WERI-Rb-1 (cell line): ENCODE measurements around the gene MRPL20.
"Not testable (repeated sequence)": the region's sequence is repeated elsewhere in the genome, so short reads cannot be mapped to it uniquely, and the experiment has no call there.

Experiments
- DNase-seq: peaks from one replicate; pipeline ENCODE4 v3.0.0-alpha.2; 2020
- H3K27ac ChIP-seq: fragments of 250-450 bp; sonication (Bioruptor Pico); 2 replicates; pipeline ENCODE4 v1.5.1; 2020; ENCODE audit warnings: mild to moderate bottlenecking, moderate library complexity
- H3K27me3 ChIP-seq: fragments of 250-450 bp; sonication (Bioruptor Pico); 2 replicates; pipeline ENCODE4 v1.5.1; 2021; ENCODE audit warnings: mild to moderate bottlenecking, low read depth, moderate library complexity; ENCODE audit not compliant: insufficient read depth, severe bottlenecking
- H3K36me3 ChIP-seq: fragments of 250-450 bp; sonication (Bioruptor Pico); 2 replicates; pipeline ENCODE4 v1.5.1; 2020; ENCODE audit warnings: mild to moderate bottlenecking, moderate library complexity
- H3K4me3 ChIP-seq: 2 replicates; pipeline ENCODE4 v1.5.1; 2011; ENCODE audit warnings: low read depth, mild to moderate bottlenecking, control low read depth, low read length
- H3K9me3 ChIP-seq: fragments of 250-450 bp; sonication (Bioruptor Pico); 2 replicates; pipeline ENCODE4 v1.5.1; 2021; ENCODE audit warnings: mild to moderate bottlenecking, moderate library complexity; ENCODE audit not compliant: severe bottlenecking
- TF ChIP-seq, protein P1 (sequence below): IDR thresholded peaks from 2 replicates; pipeline ENCODE4 v1.5.1; 2011; ENCODE audit warnings: low read depth, mild to moderate bottlenecking, control low read depth, inconsistent platforms, low read length

Gene MRPL20

DNA sequence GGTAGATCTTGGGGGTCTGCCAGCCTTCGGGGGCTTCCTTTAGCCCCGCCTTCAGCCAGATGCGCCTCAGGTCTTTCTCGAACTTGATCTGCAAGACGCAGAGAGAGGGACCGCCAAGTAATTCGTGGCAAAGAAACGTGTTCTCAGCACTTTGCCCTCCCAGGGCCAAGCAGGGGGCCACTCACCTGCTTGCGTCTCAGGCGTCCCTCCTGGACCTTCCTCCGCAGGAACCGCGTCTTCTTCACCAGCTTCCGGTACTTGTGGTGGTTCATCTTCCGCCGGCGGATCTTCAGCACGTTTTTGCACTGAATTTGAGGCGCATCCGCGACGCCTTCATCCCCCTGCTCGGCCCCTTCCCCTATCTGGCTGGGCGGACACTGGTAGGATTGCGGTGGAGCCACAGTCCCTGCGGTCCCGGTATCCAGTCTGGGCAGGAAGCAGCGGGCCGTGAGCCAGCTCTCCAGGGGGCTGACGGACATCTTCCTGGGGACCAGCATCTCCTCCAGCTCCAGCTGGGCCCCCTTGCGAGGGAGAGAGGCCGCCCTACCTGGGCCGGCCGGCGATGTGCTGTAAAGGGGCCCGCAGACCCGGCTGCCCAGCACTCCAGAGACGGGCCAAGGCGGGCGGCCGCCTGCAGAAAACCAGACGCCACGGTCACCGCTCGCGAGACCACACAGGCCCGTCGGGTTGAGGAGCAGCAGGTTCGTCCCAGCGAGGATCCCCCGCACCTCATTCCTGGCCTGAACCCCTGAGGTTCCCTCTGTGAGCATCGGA lies 33.1 kb downstream of the MRPL20 start:
- Histone ChIP-seq H3K27me3 (no peaks in the 10 kb centered on the region), H3K27ac (peak overlapping the region; percentile 92), H3K4me3 (peak overlapping the region; percentile 93), H3K36me3 (peaks cover 39% of the 10 kb centered on the region), H3K9me3 (no peaks in the 10 kb centered on the region)
- TF ChIP-seq, protein P1, sequence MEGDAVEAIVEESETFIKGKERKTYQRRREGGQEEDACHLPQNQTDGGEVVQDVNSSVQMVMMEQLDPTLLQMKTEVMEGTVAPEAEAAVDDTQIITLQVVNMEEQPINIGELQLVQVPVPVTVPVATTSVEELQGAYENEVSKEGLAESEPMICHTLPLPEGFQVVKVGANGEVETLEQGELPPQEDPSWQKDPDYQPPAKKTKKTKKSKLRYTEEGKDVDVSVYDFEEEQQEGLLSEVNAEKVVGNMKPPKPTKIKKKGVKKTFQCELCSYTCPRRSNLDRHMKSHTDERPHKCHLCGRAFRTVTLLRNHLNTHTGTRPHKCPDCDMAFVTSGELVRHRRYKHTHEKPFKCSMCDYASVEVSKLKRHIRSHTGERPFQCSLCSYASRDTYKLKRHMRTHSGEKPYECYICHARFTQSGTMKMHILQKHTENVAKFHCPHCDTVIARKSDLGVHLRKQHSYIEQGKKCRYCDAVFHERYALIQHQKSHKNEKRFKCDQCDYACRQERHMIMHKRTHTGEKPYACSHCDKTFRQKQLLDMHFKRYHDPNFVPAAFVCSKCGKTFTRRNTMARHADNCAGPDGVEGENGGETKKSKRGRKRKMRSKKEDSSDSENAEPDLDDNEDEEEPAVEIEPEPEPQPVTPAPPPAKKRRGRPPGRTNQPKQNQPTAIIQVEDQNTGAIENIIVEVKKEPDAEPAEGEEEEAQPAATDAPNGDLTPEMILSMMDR: no peak
- DNase-seq: no peak

DNA sequence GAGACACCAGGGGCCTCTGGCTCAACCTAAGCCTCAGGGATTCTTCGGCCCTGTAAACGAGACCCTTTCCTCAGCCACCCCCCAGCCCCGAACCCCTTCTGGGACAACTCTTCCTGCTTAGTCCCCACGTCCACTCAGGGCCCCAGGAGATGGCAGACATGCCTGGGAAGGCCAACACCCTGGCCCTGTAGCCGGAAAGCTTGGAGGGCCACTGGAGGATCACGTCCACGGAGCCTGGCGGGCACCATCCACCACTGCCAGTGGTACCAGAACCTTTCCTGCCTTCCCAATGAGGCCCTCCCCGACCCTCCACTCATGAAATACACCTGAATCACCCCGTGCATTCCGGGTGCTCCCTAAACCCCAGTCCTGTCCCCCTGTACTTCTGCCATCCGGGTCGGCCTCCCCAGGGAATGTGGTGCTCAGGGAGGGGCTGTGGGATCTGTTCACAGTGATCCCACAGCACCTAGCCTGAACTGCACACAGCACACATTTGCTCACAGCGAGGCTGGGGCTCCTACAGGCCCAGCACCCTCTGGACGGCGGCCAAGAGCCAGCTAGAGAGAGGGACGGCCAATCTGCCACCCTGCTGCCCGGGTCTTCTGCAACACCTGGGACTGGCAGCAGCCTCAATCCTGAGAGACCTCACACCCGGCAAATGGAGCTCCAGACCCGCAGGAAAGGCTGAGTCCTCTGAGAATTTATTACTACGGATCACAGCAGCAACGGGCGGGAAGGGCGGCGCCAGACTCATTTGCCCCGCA lies 33.9 kb downstream of the MRPL20 start:
- H3K27me3 ChIP-seq: no peaks in the 10 kb centered on the region
- no peak overlapping the region for H3K4me3 ChIP-seq
- no peaks in the 10 kb centered on the region for H3K9me3 ChIP-seq
- TF ChIP-seq, protein P1: no peak
- peaks cover 39% of the 10 kb centered on the region for H3K36me3 ChIP-seq
- DNase-seq: no peak
- no peak overlapping the region for H3K27ac ChIP-seq

DNA sequence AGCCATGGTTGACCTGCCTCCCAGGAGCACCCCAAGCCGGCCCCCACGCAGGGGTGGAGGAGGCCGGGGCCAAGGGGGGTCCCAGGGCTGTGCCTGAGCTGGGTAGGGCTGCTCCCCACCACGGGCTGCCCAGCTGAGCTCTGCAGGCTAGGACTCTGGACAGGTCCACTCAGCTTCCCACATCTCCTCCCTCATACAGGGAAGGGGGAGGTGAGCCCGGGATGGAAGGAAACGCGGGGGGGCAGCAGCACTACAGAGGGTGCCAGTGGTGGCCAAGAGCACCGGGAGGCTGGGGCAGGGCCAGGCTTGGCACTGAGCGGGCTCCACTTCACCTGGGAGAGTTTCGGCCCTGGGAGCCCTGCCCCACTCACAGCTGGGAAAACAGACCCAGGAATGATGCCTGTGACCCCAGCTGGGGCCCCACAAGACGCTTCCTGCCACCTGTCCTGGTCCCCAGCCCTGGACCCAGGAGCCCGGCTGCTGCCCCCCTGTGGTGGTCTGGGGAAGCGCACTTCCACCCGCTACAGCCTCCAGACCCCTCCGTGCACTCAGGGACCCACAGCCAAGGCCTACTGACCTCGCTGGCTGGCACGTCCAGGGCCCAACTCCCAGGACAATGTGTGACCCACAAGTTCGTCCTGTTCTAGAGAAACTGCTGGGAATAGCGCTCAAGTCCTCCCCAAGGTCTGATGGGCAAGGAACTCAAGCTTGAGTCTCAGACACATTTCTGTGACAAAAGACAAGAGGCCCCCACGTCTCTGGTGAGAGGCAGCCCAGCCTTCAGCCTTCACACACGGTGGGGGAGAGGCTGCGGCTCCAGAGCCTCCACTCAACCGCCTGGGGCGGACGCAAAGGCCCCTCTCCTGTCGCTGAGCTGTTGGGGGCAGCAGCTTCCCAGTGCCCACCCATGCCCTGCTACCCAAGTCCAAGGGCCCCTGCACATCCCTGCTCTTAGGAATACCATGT lies 35.1 kb downstream of the MRPL20 start:
- Histone ChIP-seq H3K27me3 (no peaks in the 10 kb centered on the region), H3K4me3 (no peak overlapping the region), H3K9me3 (peaks cover 4% of the 10 kb centered on the region), H3K36me3 (peaks cover 39% of the 10 kb centered on the region), H3K27ac (peak overlapping the region; percentile 48)
- peak; percentile 83 for DNase-seq
- TF ChIP-seq, protein P1: peak; percentile 91

DNA sequence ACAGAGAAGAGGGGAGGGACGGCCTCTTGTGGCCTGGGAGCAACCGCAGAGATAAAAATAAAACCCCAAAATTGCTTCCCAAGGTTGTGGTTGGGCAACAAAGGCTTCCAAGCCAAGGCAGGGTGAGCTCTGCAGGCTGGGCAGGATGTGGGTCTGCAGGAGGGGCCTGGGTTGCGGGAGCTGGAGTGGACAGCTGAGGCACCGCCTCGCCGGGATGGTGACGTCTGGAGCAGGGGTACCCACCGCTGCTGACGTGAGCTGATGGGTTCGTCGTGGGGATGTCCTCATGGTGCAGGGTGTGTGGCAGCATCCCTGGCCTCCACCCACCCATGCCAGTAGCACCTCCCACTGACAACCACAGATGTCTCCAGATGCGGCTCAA lies 35.7 kb downstream of the MRPL20 start:
- Histone ChIP-seq H3K27me3 (no peaks in the 10 kb centered on the region), H3K27ac (peak overlapping the region; percentile 48), H3K36me3 (peaks cover 34% of the 10 kb centered on the region), H3K9me3 (peaks cover 8% of the 10 kb centered on the region), H3K4me3 (no peak overlapping the region)
- no peak for DNase-seq
- TF ChIP-seq, protein P1: no peak

DNA sequence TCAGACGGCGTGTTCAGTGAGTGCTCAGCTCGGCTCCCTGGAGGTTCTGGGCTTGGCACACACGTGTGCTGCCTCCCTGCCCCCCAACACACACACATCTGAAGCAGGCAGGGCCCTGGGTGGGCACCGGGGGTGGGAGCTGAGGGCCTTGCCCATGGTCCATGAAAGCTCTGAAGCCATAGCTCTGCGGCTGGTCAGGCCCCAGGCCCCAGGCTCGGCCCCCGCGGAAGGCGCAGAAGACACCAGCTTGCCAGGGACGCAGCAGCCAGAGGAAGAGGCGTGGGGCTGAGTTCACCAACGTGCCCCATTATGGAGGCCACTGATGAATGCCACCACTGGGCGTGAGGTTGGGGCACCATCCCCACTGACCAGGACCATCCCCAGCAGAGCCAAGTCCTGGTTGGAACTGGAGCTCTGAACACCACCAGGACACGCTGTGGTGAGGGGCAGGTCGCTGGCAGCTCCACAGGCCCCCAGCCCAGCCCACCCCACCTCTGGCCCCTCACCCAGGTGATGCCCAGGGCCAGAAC lies 36.3 kb downstream of the MRPL20 start:
- no peak for DNase-seq
- TF ChIP-seq, protein P1: no peak

DNA sequence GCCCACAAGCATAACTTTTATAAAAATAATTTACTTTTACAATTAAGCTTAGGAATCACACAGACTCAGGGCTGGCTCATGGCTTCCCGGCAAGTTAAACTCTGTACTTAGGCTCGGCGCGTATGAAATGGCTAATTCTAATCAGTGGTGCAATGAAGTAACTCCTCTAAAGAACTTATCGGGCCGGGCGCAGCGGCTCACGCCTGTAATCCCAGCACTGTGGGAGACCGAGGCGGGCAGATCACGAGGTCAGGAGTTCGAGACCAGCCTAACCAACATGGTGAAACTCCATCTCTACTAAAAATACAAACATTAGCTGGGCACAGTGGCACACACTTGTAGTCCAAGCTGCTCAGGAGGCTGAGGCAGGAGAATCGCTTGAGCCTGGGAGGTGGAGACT lies 37.0 kb downstream of the MRPL20 start:
- not testable (repeated sequence) for DNase-seq, H3K27ac ChIP-seq
- peaks cover 29% of the 10 kb centered on the region for H3K36me3 ChIP-seq

More for the DNA sequence above, 36.3 kb downstream of the MRPL20 start:
- no peak overlapping the region for H3K27ac ChIP-seq
- H3K36me3 ChIP-seq: peaks cover 29% of the 10 kb centered on the region
- peaks cover 13% of the 10 kb centered on the region for H3K9me3 ChIP-seq
- H3K4me3 ChIP-seq: no peak overlapping the region
- H3K27me3 ChIP-seq: no peaks in the 10 kb centered on the region

More for the DNA sequence above, 37.0 kb downstream of the MRPL20 start:
- H3K4me3 ChIP-seq, H3K27me3 ChIP-seq: not testable (repeated sequence)
- peaks cover 15% of the 10 kb centered on the region for H3K9me3 ChIP-seq
